GM19324 (cell line): ENCODE data around the gene SYVN1.
"Not testable (repeated sequence)": the region's sequence is repeated elsewhere in the genome, so short reads cannot be mapped to it uniquely, and the experiment has no call there.

Source experiments
- ATAC-seq: cut with Tn5 transposase; IDR thresholded peaks from one replicate; pipeline ENCODE4 v1.9.1; 2021; ENCODE audit warnings: mild to moderate bottlenecking, moderate library complexity; ENCODE audit not compliant: unreplicated experiment, low FRiP score

The SYVN1 gene

GRCh38 chr11:65134240-65134951, at the start of gene SYVN1:
Gene SYVN1, minus strand, starts transcription at chr11:65134519. Its CDS starts 918 bp downstream, at chr11:65133601.
- ATAC-seq, result peak; percentile 50

GRCh38 chr11:65183201-65183891, 49.0 kb upstream of the SYVN1 start:
- no peak for ATAC-seq

GRCh38 chr11:65182258-65183170, 48.2 kb upstream of the SYVN1 start:
- ATAC-seq, result no peak

- ATAC-seq, result peak; percentile 46
These were observed 47.4 kb upstream of the SYVN1 start, which contains the start of gene CAPN1 for GRCh38 chr11:65181569-65182257. Gene CAPN1, plus strand, starts transcription at chr11:65181928. Its CDS starts 774 bp downstream, at chr11:65182702.

GRCh38 chr11:65180877-65181568, 46.7 kb upstream of the SYVN1 start:
- ATAC-seq, result peak; percentile 66

- not testable (repeated sequence) for ATAC-seq
These were observed 40.3 kb upstream of the SYVN1 start for GRCh38 chr11:65174571-65175010.

- ATAC-seq, result no peak
These were observed 38.3 kb upstream of the SYVN1 start for GRCh38 chr11:65172600-65172999.

GRCh38 chr11:65170058-65170534, 35.8 kb upstream of the SYVN1 start, which contains the start of gene SPDYC:
Gene SPDYC, plus strand, starts transcription at chr11:65170233. Its CDS starts 1,125 bp downstream, at chr11:65171358.
- ATAC-seq, result no peak

GRCh38 chr11:65169164-65169641, 34.9 kb upstream of the SYVN1 start:
- no peak for ATAC-seq

- ATAC-seq, result no peak
These were observed 33.3 kb upstream of the SYVN1 start for GRCh38 chr11:65167656-65168055.

- no peak for ATAC-seq
These were observed 32.6 kb upstream of the SYVN1 start for GRCh38 chr11:65166893-65167292.

- no peak for ATAC-seq
These were observed 31.3 kb upstream of the SYVN1 start for GRCh38 chr11:65165410-65166317.

GRCh38 chr11:65163684-65164083, 29.4 kb upstream of the SYVN1 start:
- no peak for ATAC-seq

- ATAC-seq, result no peak
These were observed 26.3 kb upstream of the SYVN1 start for GRCh38 chr11:65160643-65161042.

GRCh38 chr11:65159012-65159411, 24.7 kb upstream of the SYVN1 start:
- peak; percentile 74 for ATAC-seq

GRCh38 chr11:65157336-65157735, 23.0 kb upstream of the SYVN1 start:
- no peak for ATAC-seq

GRCh38 chr11:65156926-65157325, 22.6 kb upstream of the SYVN1 start:
- no peak for ATAC-seq

GRCh38 chr11:65156256-65156655, 21.9 kb upstream of the SYVN1 start:
- ATAC-seq, result no peak
